ENCODE measurements around the gene C1orf116.

- TF ChIP-seq CTCF (IDR thresholded peaks at IDR 0.05) (no peak), POLR2A (IDR thresholded peaks at IDR 0.05) (no peak)
Measured at GRCh38 chr1:207069061-207069460, 36.5 kb upstream of the C1orf116 start.
